Heart right ventricle (tissue), 16 donors: ENCODE data around the gene ACSS3. TPM values are rescaled to one million over a fixed set of nuclear protein-coding genes. Genes with fewer than 3 reads are reported as not detected.

Source experiments
- ATAC-seq, 8 donors: fragments of 200-7000 bp; cut with Tn5 transposase; one replicate each; pipeline ENCODE4 v1.9.1; 2020; ENCODE audit warnings: mild to moderate bottlenecking in 8 of 8, moderate library complexity in 8 of 8, moderate number of reproducible peaks in 1 of 8
- DNase-seq, 2 donors: peaks; one replicate each; pipeline ENCODE4 v3.0.0-alpha.2; 2020
- H3K27ac ChIP-seq, 10 donors: fragments of 200-600 bp; sonication (generic) in 2 of 10; one replicate each; pipeline versions ENCODE4 v1.5.0 to v1.8.0; 2020 to 2022; ENCODE audit warnings: mild to moderate bottlenecking in 3 of 10
- H3K27me3 ChIP-seq, 7 donors: fragments of 200-600 bp; one replicate each; pipeline ENCODE4 v1.8.0; 2021 to 2022; ENCODE audit warnings: mild to moderate bottlenecking in 2 of 7
- H3K36me3 ChIP-seq, 9 donors: fragments of 200-600 bp; sonication (generic) in 1 of 9; one replicate each; pipeline versions ENCODE4 v1.5.0 to v1.8.0; 2020 to 2022; ENCODE audit warnings: mild to moderate bottlenecking in 2 of 9
- H3K4me1 ChIP-seq, 9 donors: fragments of 200-600 bp; sonication (generic) in 1 of 9; one replicate each; pipeline versions ENCODE4 v1.5.0 to v1.8.0; 2020 to 2022; ENCODE audit warnings: mild to moderate bottlenecking in 4 of 9
- H3K4me3 ChIP-seq, 10 donors: fragments of 200-600 bp; sonication (generic) in 2 of 10; one replicate each; pipeline versions ENCODE4 v1.5.0 to v1.8.0; 2020 to 2022; ENCODE audit warnings: mild to moderate bottlenecking in 7 of 10, moderate library complexity in 2 of 10
- H3K9me3 ChIP-seq, 11 donors: fragments of 200-600 bp in 10 of 11; sonication (generic) in 2 of 11; one replicate each; pipeline versions ENCODE4 v1.5.0 to v1.8.0; 2013 to 2022; ENCODE audit warnings: mild to moderate bottlenecking in 2 of 11, control low read depth in 1 of 11, moderate library complexity in 1 of 11
- CTCF ChIP-seq, 9 donors: fragments of 200-600 bp; sonication (generic) in 2 of 9; IDR thresholded peaks; one replicate each; pipeline versions ENCODE4 v1.5.0 to v1.8.0; 2021 to 2022; ENCODE audit warnings: antibody characterized with exemption in 9 of 9, mild to moderate bottlenecking in 5 of 9, moderate library complexity in 1 of 9
- WGBS, 2 donors: extraction: QIAGEN DNeasy Blood & Tissue Kit; methylation state at CpG; one replicate each; pipeline ENCODE4 v1.1.7; 2013; ENCODE audit warnings: inconsistent platforms in 1 of 2; 5-methylcytosine and 5-hydroxymethylcytosine counted together
- intact Hi-C, 10 donors: fragments of 100-400 bp; cut with DNase I; formaldehyde crosslinking; loops; one replicate each; pipeline versions ENCODE4 v1.11.1 to v1.14.2; 2022
- polyA plus RNA-seq, 2 donors: library from polyadenylated mRNA; stranded (reverse); fragments of 200-250 nt; gene quantifications; one replicate each; pipeline ENCODE4 v1.2.3, GENCODE V29; 2013
- total RNA-seq, 10 donors: library from RNA; stranded (reverse); fragmentation: NEBNext Ultra II Directional in 3 of 10; extraction: Animal tissue kit (Norgen Biotek cat#: 25700) in 3 of 10; gene quantifications; one replicate each; pipeline versions ENCODE4 v1.2.1 to v1.2.4, GENCODE V29; 2021 to 2023
- donor health status: Arrhythmogenic right ventricular cardiomyopathy.
- donor health status: ischemic (EF 13 %, LVEDD 7.1; RV severe dilation, severe dysfunction).
- donor health status: healthy with polysubstance abuse.
- donor health status: DM: no; HTN: yes; CAD: no.
- donor health status: DM: no; HTN: no; CAD: no.
- donor health status: ischemic (EF 25% LVEDD 6.9; RV normal size, moderate dysfunction).
- donor health status: ischemic (EF 25% LVEDD 5.7; RV mildly dilated, moderate dysfunction).
- donor health status: healthy.
- donor health status: DM: yes; HTN: yes; CAD: no.
- donor health status: Ischemic cardiomyopathy.
- donor health status: ischemic (EF 35%, LVEDD 5.7; RV mildly dilated, moderate dysfunction).
- donor health status: nonischemic (EF 11% LVEDD 7.7; RV severe dilation, severe dysfunction).
- donor health status: DM: yes; HTN: yes; CAD: no.
- donor health status: PGD.
- donor health status: ischemic (EF 29% LVEDD 5.4; RV normal size, mild dysfunction).
- donor health status: nonischemic (EF 23%, LVEDD 6.1; RV moderate dilation, normal function).

Gene ACSS3
- total and polyA plus RNA-seq, 12 donors: 11.3 to 30.3 (median 25.0) TPM

- Histone ChIP-seq H3K27ac (no peak overlapping the region), H3K9me3 (no peaks in the 10 kb centered on the region), H3K4me3 (no peak overlapping the region), H3K27me3 (no peaks in the 10 kb centered on the region), H3K4me1 (peaks cover 0 to 4% (median 0%) of the 10 kb centered on the region in 9 donors), H3K36me3 (peaks cover 0 to 6% (median 0%) of the 10 kb centered on the region in 9 donors)
- intact Hi-C loops: no loop called here
- ATAC-seq: no peak
- no peak for DNase-seq
- no peak for TF ChIP-seq CTCF (IDR thresholded peaks at IDR 0.05)
- WGBS, 2 donors: 44 to 74% methylated on average over 2 of the region's 2 CpGs
These were observed 59.9 kb downstream of the ACSS3 start for GRCh38 chr12:81137801-81138200.

- Histone ChIP-seq H3K4me3 (no peak overlapping the region), H3K27me3 (no peaks in the 10 kb centered on the region), H3K4me1 (peaks cover 0 to 4% (median 0%) of the 10 kb centered on the region in 9 donors), H3K36me3 (peaks cover 0 to 31% (median 0%) of the 10 kb centered on the region in 9 donors), H3K27ac (no peak overlapping the region), H3K9me3 (no peaks in the 10 kb centered on the region)
- WGBS, 2 donors: 95 to 96% methylated on average over 1 of the region's 1 CpG
- no peak for ATAC-seq
- DNase-seq: no peak
- no peak for TF ChIP-seq CTCF (IDR thresholded peaks at IDR 0.05)
- intact Hi-C loops: no loop called here
These were observed 63.3 kb downstream of the ACSS3 start for GRCh38 chr12:81141217-81141616.

GRCh38 chr12:81143057-81143456 is 65.2 kb downstream of the ACSS3 start:
- H3K9me3 ChIP-seq: no peaks in the 10 kb centered on the region
- ATAC-seq (no peak), DNase-seq (no peak)
- H3K36me3 ChIP-seq: peaks cover 0 to 45% (median 0%) of the 10 kb centered on the region in 9 donors
- WGBS, 2 donors: 69 to 74% methylated on average over 5 of the region's 5 CpGs
- intact Hi-C loops: no loop called here
- H3K27me3 ChIP-seq: no peaks in the 10 kb centered on the region
- no peaks in the 10 kb centered on the region for H3K4me1 ChIP-seq
- H3K27ac ChIP-seq: no peak overlapping the region
- TF ChIP-seq CTCF (IDR thresholded peaks at IDR 0.05): no peak
- no peak overlapping the region for H3K4me3 ChIP-seq

- peaks cover 0 to 56% (median 0%) of the 10 kb centered on the region in 9 donors for H3K36me3 ChIP-seq
These were observed 68.6 kb downstream of the ACSS3 start for GRCh38 chr12:81146228-81147225.

More at GRCh38 chr12:81146228-81147225, 68.6 kb downstream of the ACSS3 start:
- Histone ChIP-seq H3K27ac (no peak overlapping the region), H3K27me3 (no peaks in the 10 kb centered on the region), H3K4me3 (no peak overlapping the region), H3K4me1 (no peaks in the 10 kb centered on the region), H3K9me3 (no peaks in the 10 kb centered on the region)
- intact Hi-C loops: no loop called here
- DNase-seq: no peak
- 77 to 78% methylated on average over 3 of the region's 3 CpGs for WGBS, 2 donors
- ATAC-seq: no peak
- no peak for TF ChIP-seq CTCF (IDR thresholded peaks at IDR 0.05)
